Neuronal stem cell (in vitro differentiated cells): Measurements from ENCODE around the gene XPC.

Experiments used
- DNase-seq: peaks from one replicate; pipeline ENCODE4 v3.0.0-alpha.2; 2013; ENCODE audit warnings: low spot score
- H2AFZ ChIP-seq: one replicate; pipeline ENCODE4 v1.6.1; 2013; ENCODE audit warnings: mild to moderate bottlenecking, low read length, inconsistent platforms
- H2AK5ac ChIP-seq: 2 replicates; pipeline ENCODE4 v1.6.1; 2013; ENCODE audit warnings: low read depth, mild to moderate bottlenecking, inconsistent platforms, low read length, moderate library complexity, mixed read lengths
- H2BK120ac ChIP-seq: 2 replicates; pipeline ENCODE4 v1.6.1; 2013; ENCODE audit warnings: low read depth, mild to moderate bottlenecking, inconsistent platforms, low read length, moderate library complexity, mixed read lengths
- H2BK12ac ChIP-seq: one replicate; pipeline ENCODE4 v1.6.1; 2013; ENCODE audit warnings: low read length, inconsistent platforms
- H2BK15ac ChIP-seq: 2 replicates; pipeline ENCODE4 v1.6.1; 2013; ENCODE audit warnings: mild to moderate bottlenecking, low read length, inconsistent platforms, mixed read lengths
- H2BK5ac ChIP-seq: one replicate; pipeline ENCODE4 v1.6.1; 2013; ENCODE audit warnings: inconsistent platforms, mild to moderate bottlenecking, low read length, moderate library complexity
- H3K14ac ChIP-seq: one replicate; pipeline ENCODE4 v1.6.1; 2013; ENCODE audit warnings: low read length, inconsistent platforms
- H3K18ac ChIP-seq: 2 replicates; pipeline ENCODE4 v1.6.1; 2013; ENCODE audit warnings: low read length, inconsistent platforms
- H3K23ac ChIP-seq: 2 replicates; pipeline ENCODE4 v1.6.1; 2013; ENCODE audit warnings: low read depth, mild to moderate bottlenecking, mixed read lengths, low read length, inconsistent platforms; ENCODE audit not compliant: poor library complexity
- H3K27ac ChIP-seq: replicated peaks from 3 replicates; pipeline ENCODE4 v1.5.1; 2013; ENCODE audit warnings: low read length, inconsistent platforms
- H3K27me3 ChIP-seq, 3 experiments: 2 replicates each; pipeline ENCODE4 v1.6.1; 2013; ENCODE audit warnings: low read length in 3 of 3, mild to moderate bottlenecking in 2 of 3, inconsistent platforms in 1 of 3, low read depth in 1 of 3, mixed read lengths in 1 of 3, moderate library complexity in 1 of 3; ENCODE audit not compliant: control insufficient read depth in 3 of 3, insufficient read depth in 3 of 3
- H3K36me3 ChIP-seq, 2 donors: replicated peaks in 1 of 2; 2 replicates each; pipeline ENCODE4 v1.6.1; 2013; ENCODE audit warnings: low read length in 2 of 2; ENCODE audit not compliant: control insufficient read depth in 2 of 2, insufficient read depth in 2 of 2
- H3K4ac ChIP-seq: 2 replicates; pipeline ENCODE4 v1.6.1; 2013; ENCODE audit warnings: inconsistent platforms, mild to moderate bottlenecking, low read length, moderate library complexity
- H3K4me1 ChIP-seq, 2 donors: 1 replicate in 1 of 2; 2 replicates in 1 of 2; pipeline ENCODE4 v1.6.1; 2013; ENCODE audit warnings: low read length in 2 of 2, low read depth in 1 of 2; ENCODE audit not compliant: control insufficient read depth in 2 of 2, insufficient read depth in 1 of 2
- H3K4me2 ChIP-seq: one replicate; pipeline ENCODE4 v1.6.1; 2013; ENCODE audit warnings: mild to moderate bottlenecking, low read length, inconsistent platforms; ENCODE audit not compliant: insufficient read depth, poor library complexity, severe bottlenecking
- H3K4me3 ChIP-seq, 2 donors: 2 replicates each; pipeline ENCODE4 v1.5.1; 2013; ENCODE audit warnings: low read length in 2 of 2, mild to moderate bottlenecking in 2 of 2, inconsistent platforms in 1 of 2, moderate library complexity in 1 of 2
- H3K79me1 ChIP-seq: one replicate; pipeline ENCODE4 v1.6.1; 2013; ENCODE audit warnings: low read depth, mild to moderate bottlenecking, inconsistent platforms, low read length, moderate library complexity
- H3K9ac ChIP-seq: one replicate; pipeline ENCODE4 v1.6.1; 2013; ENCODE audit warnings: mild to moderate bottlenecking, low read depth, low read length, inconsistent platforms; ENCODE audit not compliant: poor library complexity
- H3K9me3 ChIP-seq, 2 donors: replicated peaks in 1 of 2; 2 replicates each; pipeline versions ENCODE3 to v1.6.1; 2013; ENCODE audit warnings: low read length in 2 of 2, mild to moderate bottlenecking in 2 of 2, inconsistent platforms in 1 of 2, low read depth in 1 of 2, mixed read lengths in 1 of 2, moderate library complexity in 1 of 2; ENCODE audit not compliant: control insufficient read depth in 2 of 2, insufficient read depth in 1 of 2
- H4K8ac ChIP-seq: one replicate; pipeline ENCODE4 v1.6.1; 2013; ENCODE audit warnings: low read depth, mild to moderate bottlenecking, inconsistent platforms, low read length, moderate library complexity
- H4K91ac ChIP-seq: one replicate; pipeline ENCODE4 v1.6.1; 2013; ENCODE audit warnings: low read length, low read depth, mild to moderate bottlenecking, inconsistent platforms; ENCODE audit not compliant: poor library complexity
- WGBS, 2 donors: extraction: QIAGEN DNeasy Blood & Tissue Kit; methylation state at CpG; one replicate each; pipeline ENCODE4 v1.1.7; 2013; ENCODE audit warnings: missing lambda C conversion rate in 2 of 2, mixed read lengths in 1 of 2; ENCODE audit not compliant: insufficient read length in 2 of 2, insufficient replicate concordance in 1 of 2; ENCODE audit errors: extremely low coverage in 2 of 2; 5-methylcytosine and 5-hydroxymethylcytosine counted together

XPC gene

GRCh38 chr3:14154276-14154675, 24.1 kb downstream of the XPC start:
- no peak overlapping the region for H3K14ac ChIP-seq
- H3K36me3 ChIP-seq, result peaks cover 34 to 93% of the 10 kb centered on the region in 2 donors

GRCh38 chr3:14153663-14154062, 24.7 kb downstream of the XPC start:
- Histone ChIP-seq H2AK5ac (no peak overlapping the region), H2BK5ac (no peak overlapping the region), H3K9me3 (no peaks in the 10 kb centered on the region), H3K14ac (no peak overlapping the region), H3K18ac (no peak overlapping the region), H4K8ac (no peak overlapping the region), H4K91ac (no peak overlapping the region), H3K36me3 (peaks cover 33 to 89% of the 10 kb centered on the region in 2 donors), H2BK15ac (no peak overlapping the region), H3K23ac (no peak overlapping the region), H2BK120ac (no peak overlapping the region), H3K4me3 (no peak overlapping the region), H3K4me1 (no peaks in the 10 kb centered on the region), H3K27me3 (no peaks in the 10 kb centered on the region), H3K79me1 (no peaks in the 10 kb centered on the region), H3K4ac (no peak overlapping the region), H2BK12ac (no peak overlapping the region), H2AFZ (no peak overlapping the region), H3K9ac (no peak overlapping the region), H3K27ac (no peak overlapping the region), H3K4me2 (no peak overlapping the region)
- DNase-seq, result no peak
- WGBS, 2 donors, result no CpG with 5 or more reads among the region's 6 CpGs

More at GRCh38 chr3:14154276-14154675, 24.1 kb downstream of the XPC start:
- H3K9me3 ChIP-seq, result no peaks in the 10 kb centered on the region
- no peaks in the 10 kb centered on the region for H3K4me1 ChIP-seq
- H2AK5ac ChIP-seq, result no peak overlapping the region
- no peak overlapping the region for H2BK15ac ChIP-seq
- no peak overlapping the region for H3K18ac ChIP-seq
- 100% methylated on average over 2 of the region's 5 CpGs; no CpG with 5 or more reads in 1 of the 2 donors for WGBS, 2 donors
- H4K8ac ChIP-seq, result no peak overlapping the region
- no peak overlapping the region for H2BK120ac ChIP-seq
- no peaks in the 10 kb centered on the region for H3K27me3 ChIP-seq
- H3K27ac ChIP-seq, result no peak overlapping the region
- H3K4me3 ChIP-seq, result no peak overlapping the region
- no peak overlapping the region for H2BK5ac ChIP-seq
- no peak overlapping the region for H3K4me2 ChIP-seq
- H3K79me1 ChIP-seq, result no peaks in the 10 kb centered on the region
- no peak overlapping the region for H2BK12ac ChIP-seq
- H2AFZ ChIP-seq, result no peak overlapping the region
- no peak overlapping the region for H3K23ac ChIP-seq
- no peak overlapping the region for H3K4ac ChIP-seq
- no peak overlapping the region for H4K91ac ChIP-seq
- H3K9ac ChIP-seq, result no peak overlapping the region
- no peak for DNase-seq

- Histone ChIP-seq H2AFZ (no peak overlapping the region), H2BK12ac (no peak overlapping the region), H3K4ac (no peak overlapping the region), H3K4me2 (no peak overlapping the region), H2BK120ac (no peak overlapping the region), H3K27me3 (no peaks in the 10 kb centered on the region), H3K9me3 (no peaks in the 10 kb centered on the region), H3K36me3 (peaks cover 27 to 89% of the 10 kb centered on the region in 2 donors), H3K27ac (no peak overlapping the region), H3K9ac (peak overlapping the region; percentile 32), H3K4me1 (no peaks in the 10 kb centered on the region), H2BK15ac (no peak overlapping the region), H3K23ac (no peak overlapping the region), H3K4me3 (no peak overlapping the region), H3K14ac (no peak overlapping the region), H2AK5ac (no peak overlapping the region), H4K8ac (no peak overlapping the region), H4K91ac (no peak overlapping the region), H2BK5ac (no peak overlapping the region), H3K18ac (no peak overlapping the region), H3K79me1 (no peaks in the 10 kb centered on the region)
- no CpG with 5 or more reads among the region's 4 CpGs for WGBS, 2 donors
- DNase-seq, result no peak
Observed at GRCh38 chr3:14152963-14153355, 25.4 kb downstream of the XPC start.

GRCh38 chr3:14152233-14152962, 26.0 kb downstream of the XPC start:
- H3K18ac ChIP-seq, result no peak overlapping the region
- H2AFZ ChIP-seq, result no peak overlapping the region
- H3K4me1 ChIP-seq, result no peaks in the 10 kb centered on the region
- no peak overlapping the region for H3K9ac ChIP-seq
- peaks cover 26 to 89% of the 10 kb centered on the region in 2 donors for H3K36me3 ChIP-seq
- no peak overlapping the region for H3K14ac ChIP-seq
- H3K79me1 ChIP-seq, result no peaks in the 10 kb centered on the region
- H2BK120ac ChIP-seq, result no peak overlapping the region
- H2BK5ac ChIP-seq, result no peak overlapping the region
- no peak overlapping the region for H3K4me3 ChIP-seq
- H3K27me3 ChIP-seq, result no peaks in the 10 kb centered on the region
- H3K4me2 ChIP-seq, result no peak overlapping the region
- no peak overlapping the region for H2BK12ac ChIP-seq
- no peak overlapping the region for H2AK5ac ChIP-seq
- H3K23ac ChIP-seq, result no peak overlapping the region
- H2BK15ac ChIP-seq, result no peak overlapping the region
- H4K91ac ChIP-seq, result no peak overlapping the region
- no peak overlapping the region for H3K4ac ChIP-seq
- no peak overlapping the region for H3K27ac ChIP-seq
- no CpG with 5 or more reads among the region's 11 CpGs for whole genome bisulfite sequencing, 2 donors
- H4K8ac ChIP-seq, result no peak overlapping the region
- H3K9me3 ChIP-seq, result no peaks in the 10 kb centered on the region
- DNase-seq, result no peak
